Left ventricle myocardium inferior (tissue), 1 donor: Measurements from ENCODE around the gene ITPRID2. TPM values are rescaled to one million over a fixed set of nuclear protein-coding genes. Genes with fewer than 3 reads are reported as not detected.

Experiments used
- DNase-seq: peaks from one replicate; pipeline ENCODE4 v3.0.0-alpha.2; 2020
- H3K27ac ChIP-seq: fragments of 200-600 bp; replicated peaks from 2 replicates; pipeline ENCODE4 v1.8.0; 2021
- H3K27me3 ChIP-seq: fragments of 200-600 bp; 2 replicates; pipeline ENCODE4 v1.8.0; 2021; ENCODE audit warnings: low read depth
- H3K36me3 ChIP-seq: fragments of 200-600 bp; 2 replicates; pipeline ENCODE4 v1.8.0; 2021
- H3K4me1 ChIP-seq: fragments of 200-600 bp; 2 replicates; pipeline ENCODE4 v1.8.0; 2021
- H3K4me3 ChIP-seq: fragments of 200-600 bp; 2 replicates; pipeline ENCODE4 v1.8.0; 2021; ENCODE audit warnings: mild to moderate bottlenecking, moderate library complexity
- H3K9me3 ChIP-seq: fragments of 200-600 bp; replicated peaks from 2 replicates; pipeline ENCODE4 v1.8.0; 2021
- intact Hi-C: fragments of 100-400 bp; cut with micrococcal nuclease; formaldehyde crosslinking; loops from one replicate; pipeline ENCODE4 v1.11.0; 2022
- total RNA-seq: library from RNA; stranded (reverse); fragmentation: NEBNext Ultra II Directional; extraction: Animal tissue kit (Norgen Biotek cat#: 25700); gene quantifications from one replicate; pipeline ENCODE4 v1.2.1, GENCODE V29; 2021
- TF ChIP-seq, protein P1 (sequence below): fragments of 200-600 bp; IDR thresholded peaks from 2 replicates; pipeline ENCODE4 v1.8.0; 2021; ENCODE audit warnings: antibody characterized with exemption, mild to moderate bottlenecking, borderline replicate concordance
- donor health status: DM: no; HTN: yes; CAD: no; lungs with severe emphysema.

Gene ITPRID2
- total RNA-seq, 1 donor from 2014 or later = 76.0 TPM

DNA sequence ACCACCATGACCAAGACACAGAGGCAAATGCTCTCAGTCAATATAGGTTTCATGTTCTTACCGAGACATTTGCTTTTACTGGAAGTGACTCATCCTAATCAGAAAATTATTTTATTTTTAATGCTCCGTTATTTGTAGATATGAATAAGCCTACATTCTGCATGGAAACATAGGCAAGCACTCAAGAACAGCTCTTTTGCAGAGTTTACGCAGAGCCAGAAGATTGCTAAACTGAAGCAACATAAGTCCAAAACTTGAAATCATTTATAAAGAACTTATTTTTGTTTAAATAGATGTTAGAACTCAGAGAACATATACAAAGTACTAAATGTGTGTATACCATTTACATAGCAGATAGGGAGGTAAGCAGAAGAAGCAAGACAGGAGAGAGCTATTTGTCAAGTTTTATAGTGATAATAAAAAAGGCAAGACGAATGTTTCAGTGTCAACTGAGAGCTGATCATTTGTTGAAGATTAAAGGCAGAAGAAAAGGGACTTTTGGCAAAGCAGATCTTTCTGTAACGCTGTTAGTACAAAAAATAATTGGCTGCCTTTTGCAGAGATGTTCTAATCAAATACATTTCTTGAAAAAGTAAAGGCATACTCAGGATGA lies 81.7 kb downstream of the ITPRID2 start:
- TF ChIP-seq, protein P1, sequence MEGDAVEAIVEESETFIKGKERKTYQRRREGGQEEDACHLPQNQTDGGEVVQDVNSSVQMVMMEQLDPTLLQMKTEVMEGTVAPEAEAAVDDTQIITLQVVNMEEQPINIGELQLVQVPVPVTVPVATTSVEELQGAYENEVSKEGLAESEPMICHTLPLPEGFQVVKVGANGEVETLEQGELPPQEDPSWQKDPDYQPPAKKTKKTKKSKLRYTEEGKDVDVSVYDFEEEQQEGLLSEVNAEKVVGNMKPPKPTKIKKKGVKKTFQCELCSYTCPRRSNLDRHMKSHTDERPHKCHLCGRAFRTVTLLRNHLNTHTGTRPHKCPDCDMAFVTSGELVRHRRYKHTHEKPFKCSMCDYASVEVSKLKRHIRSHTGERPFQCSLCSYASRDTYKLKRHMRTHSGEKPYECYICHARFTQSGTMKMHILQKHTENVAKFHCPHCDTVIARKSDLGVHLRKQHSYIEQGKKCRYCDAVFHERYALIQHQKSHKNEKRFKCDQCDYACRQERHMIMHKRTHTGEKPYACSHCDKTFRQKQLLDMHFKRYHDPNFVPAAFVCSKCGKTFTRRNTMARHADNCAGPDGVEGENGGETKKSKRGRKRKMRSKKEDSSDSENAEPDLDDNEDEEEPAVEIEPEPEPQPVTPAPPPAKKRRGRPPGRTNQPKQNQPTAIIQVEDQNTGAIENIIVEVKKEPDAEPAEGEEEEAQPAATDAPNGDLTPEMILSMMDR = no peak
- Histone ChIP-seq H3K27ac (no peak overlapping the region), H3K4me3 (no peak overlapping the region), H3K27me3 (no peaks in the 10 kb centered on the region), H3K9me3 (no peaks in the 10 kb centered on the region), H3K36me3 (no peaks in the 10 kb centered on the region), H3K4me1 (no peaks in the 10 kb centered on the region)
- intact Hi-C loops = loop anchor here (10.0 kb wide), 1 partner anchor 102 kb away; no protein-coding TSS in a partner anchor
- no peak for DNase-seq

DNA sequence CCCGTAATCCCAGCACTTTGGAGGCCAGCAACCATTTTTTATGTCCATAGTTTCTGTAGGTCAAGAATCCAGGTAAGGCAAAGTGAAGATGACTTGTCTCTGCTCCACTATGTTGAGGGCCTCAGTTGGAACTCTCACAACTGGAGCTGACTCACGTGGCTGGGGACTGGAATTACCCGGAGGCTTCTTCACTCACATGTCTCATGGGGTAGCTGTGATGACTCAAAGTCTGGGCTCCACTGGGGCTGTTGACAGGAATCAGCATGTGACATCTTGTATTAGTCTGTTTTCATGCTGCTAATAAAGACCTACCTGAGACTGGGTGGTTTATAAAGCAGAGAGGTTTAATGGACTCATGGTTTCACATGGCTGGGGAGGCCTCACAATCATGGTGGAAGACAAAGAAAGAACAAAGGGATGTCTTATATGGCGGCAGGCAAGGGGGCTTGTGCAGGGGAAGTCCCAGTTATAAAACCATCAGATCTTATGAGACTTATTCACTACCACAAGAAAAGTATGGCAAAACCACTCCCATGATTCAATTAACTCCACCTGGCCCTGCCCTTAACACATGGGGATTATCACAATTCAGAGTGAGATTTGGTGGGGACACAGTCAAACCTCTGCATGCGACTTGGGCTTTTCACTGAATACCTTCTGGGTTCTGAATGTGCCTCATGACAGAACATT lies 86.3 kb downstream of the ITPRID2 start:
- no peaks in the 10 kb centered on the region for H3K9me3 ChIP-seq
- TF ChIP-seq, protein P1 = no peak
- intact Hi-C loops = loop anchor here (10.0 kb wide), 1 partner anchor 97 kb away; no protein-coding TSS in a partner anchor
- no peak overlapping the region for H3K4me3 ChIP-seq
- no peak overlapping the region for H3K27ac ChIP-seq
- no peaks in the 10 kb centered on the region for H3K27me3 ChIP-seq
- DNase-seq = no peak
- H3K36me3 ChIP-seq = no peaks in the 10 kb centered on the region
- H3K4me1 ChIP-seq = no peaks in the 10 kb centered on the region

DNA sequence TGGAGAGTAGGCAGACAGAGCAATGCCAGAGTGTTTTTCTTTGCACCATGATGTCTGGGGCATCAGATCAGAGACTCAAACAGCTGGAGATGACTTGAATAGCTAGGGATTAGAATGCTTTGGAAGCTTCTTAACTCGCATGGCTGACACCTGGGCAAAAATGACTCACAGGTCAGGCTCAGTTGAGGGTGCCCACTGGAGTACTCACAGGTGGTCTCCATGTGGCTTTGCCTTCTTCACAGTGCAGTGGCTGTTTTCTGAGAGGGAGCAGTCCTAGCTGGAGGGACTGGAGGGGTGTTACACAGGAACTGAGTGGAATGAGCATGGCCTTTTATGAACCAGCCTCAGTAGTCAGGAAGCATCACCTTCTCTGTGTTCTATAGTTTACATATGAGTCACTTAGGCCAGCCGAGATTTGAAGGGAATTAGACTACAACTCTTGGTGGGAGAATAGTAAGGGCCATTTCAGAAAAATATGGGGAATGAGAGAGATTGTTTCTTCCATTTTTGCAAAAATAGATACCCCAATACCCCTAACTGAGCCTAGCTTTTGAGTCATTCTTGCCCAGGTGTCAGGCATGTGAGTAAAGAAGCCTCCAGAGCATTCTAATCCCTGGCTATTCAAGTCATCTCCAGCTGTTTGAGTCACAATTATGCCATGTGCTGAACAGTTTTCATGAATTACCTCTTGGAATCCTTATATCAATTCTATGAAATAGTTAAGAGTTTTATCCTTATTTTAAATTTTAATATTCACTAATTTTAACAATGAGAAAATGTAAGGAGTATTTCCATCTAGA lies 87.0 kb downstream of the ITPRID2 start:
- intact Hi-C loops = loop anchor here (10.0 kb wide), 1 partner anchor 96 kb away; no protein-coding TSS in a partner anchor
- Histone ChIP-seq H3K4me3 (no peak overlapping the region), H3K36me3 (no peaks in the 10 kb centered on the region), H3K4me1 (no peaks in the 10 kb centered on the region), H3K9me3 (no peaks in the 10 kb centered on the region), H3K27ac (no peak overlapping the region), H3K27me3 (no peaks in the 10 kb centered on the region)
- no peak for DNase-seq
- TF ChIP-seq, protein P1 = no peak

Other genes with a start within 250 kb of the ITPRID2 start
- not detected for gene CERKL, start 234.6 kb upstream of the ITPRID2 start, total RNA-seq
- not detected for gene NEUROD1, start 211.2 kb upstream of the ITPRID2 start, total RNA-seq
- 33.1 TPM for gene PPP1R1C, start 94.1 kb downstream of the ITPRID2 start, total RNA-seq